Transverse colon (tissue), 3 donors: ENCODE results near the gene PDZD7.

ENCODE experiments used
- POLR2A ChIP-seq: fragments of 450-650 bp; IDR thresholded peaks from one replicate; pipeline ENCODE4 v1.6.1; 2016; ENCODE audit warnings: antibody characterized with exemption, mild to moderate bottlenecking, moderate library complexity
- TF ChIP-seq, protein P1 (sequence below), 5 experiments: fragments of 200-600 bp in 3 of 5; fragments of 450-650 bp in 2 of 5; sonication (generic) in 3 of 5; IDR thresholded peaks; 1 replicate in 2 of 5; 2 replicates in 3 of 5; pipeline ENCODE4 v1.5.1; 2016 to 2017; ENCODE audit warnings: antibody characterized with exemption in 5 of 5, inconsistent platforms in 3 of 5, mild to moderate bottlenecking in 2 of 5, moderate library complexity in 1 of 5

DNA sequence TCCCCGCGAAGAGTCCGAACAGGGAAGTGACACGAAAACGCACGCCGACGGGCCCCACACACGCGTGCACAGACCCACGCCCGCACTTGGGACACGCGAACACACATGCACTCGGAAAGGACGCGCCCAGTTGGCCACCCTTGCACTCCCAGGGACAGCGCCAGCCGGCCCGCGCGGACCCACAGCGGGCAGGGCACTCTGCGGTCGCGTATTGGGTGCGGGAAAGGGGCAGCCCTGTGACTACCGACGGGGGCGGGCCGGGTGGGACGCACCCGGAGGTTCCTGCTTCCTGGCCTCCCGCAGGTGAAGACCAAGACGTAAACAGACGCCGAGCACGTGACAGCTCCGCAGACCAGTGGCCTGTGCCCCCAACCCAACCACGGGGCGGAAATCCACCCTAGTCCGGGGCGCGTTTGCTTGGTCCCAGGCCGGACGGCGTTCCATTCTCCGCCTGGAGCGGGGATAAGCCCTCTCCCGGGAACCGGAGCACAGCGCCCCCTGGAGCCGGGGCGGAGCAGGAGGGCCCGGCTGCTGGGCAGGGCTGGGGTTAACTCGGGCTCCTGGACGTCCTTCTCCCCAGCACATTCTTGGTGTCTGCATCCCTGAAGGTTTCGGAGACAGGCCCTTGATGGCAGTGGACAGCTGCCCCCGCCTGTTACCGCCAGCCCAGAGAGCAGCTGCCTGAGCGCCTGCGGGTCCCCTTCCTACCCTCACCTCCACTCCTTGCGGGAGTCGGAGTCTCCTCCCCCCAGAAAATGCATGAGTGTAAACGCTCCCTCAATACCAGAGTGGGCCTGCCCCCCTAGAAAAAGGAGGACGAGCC lies 33.4 kb downstream of the PDZD7 start:
- TF ChIP-seq, protein P1, sequence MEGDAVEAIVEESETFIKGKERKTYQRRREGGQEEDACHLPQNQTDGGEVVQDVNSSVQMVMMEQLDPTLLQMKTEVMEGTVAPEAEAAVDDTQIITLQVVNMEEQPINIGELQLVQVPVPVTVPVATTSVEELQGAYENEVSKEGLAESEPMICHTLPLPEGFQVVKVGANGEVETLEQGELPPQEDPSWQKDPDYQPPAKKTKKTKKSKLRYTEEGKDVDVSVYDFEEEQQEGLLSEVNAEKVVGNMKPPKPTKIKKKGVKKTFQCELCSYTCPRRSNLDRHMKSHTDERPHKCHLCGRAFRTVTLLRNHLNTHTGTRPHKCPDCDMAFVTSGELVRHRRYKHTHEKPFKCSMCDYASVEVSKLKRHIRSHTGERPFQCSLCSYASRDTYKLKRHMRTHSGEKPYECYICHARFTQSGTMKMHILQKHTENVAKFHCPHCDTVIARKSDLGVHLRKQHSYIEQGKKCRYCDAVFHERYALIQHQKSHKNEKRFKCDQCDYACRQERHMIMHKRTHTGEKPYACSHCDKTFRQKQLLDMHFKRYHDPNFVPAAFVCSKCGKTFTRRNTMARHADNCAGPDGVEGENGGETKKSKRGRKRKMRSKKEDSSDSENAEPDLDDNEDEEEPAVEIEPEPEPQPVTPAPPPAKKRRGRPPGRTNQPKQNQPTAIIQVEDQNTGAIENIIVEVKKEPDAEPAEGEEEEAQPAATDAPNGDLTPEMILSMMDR (IDR thresholded peaks at IDR 0.05) = peak; percentile 90 to 98 (median 93)
- peak; percentile 70 for TF ChIP-seq POLR2A
